Neural cell (in vitro differentiated cells): Measurements from ENCODE around the gene PROX1. TPM values are rescaled to one million over a fixed set of nuclear protein-coding genes. Genes with fewer than 3 reads are reported as not detected.

Experiments
- H2AFZ ChIP-seq: fragments of 200-600, 300-800 bp; sonication (generic), shearing (Covaris generic); 2 replicates; pipeline ENCODE4 v1.6.0; 2014; ENCODE audit warnings: low read depth, mild to moderate bottlenecking, antibody characterized with exemption, low read length, moderate library complexity
- H3F3A ChIP-seq: fragments of 200-600 bp; shearing (Covaris generic); 2 replicates; pipeline ENCODE4 v1.6.1; 2016; ENCODE audit warnings: mild to moderate bottlenecking, moderate library complexity, mixed read lengths, antibody characterized with exemption, low read length; ENCODE audit not compliant: insufficient read depth, poor library complexity, severe bottlenecking
- H3K27ac ChIP-seq: fragments of 200-600, 300-800 bp; sonication (generic), shearing (Covaris generic); 2 replicates; pipeline ENCODE4 v1.5.1; 2014; ENCODE audit warnings: mild to moderate bottlenecking, low read length, moderate library complexity
- H3K27me3 ChIP-seq: fragments of 300-800, 200-600 bp; sonication (generic), shearing (Covaris generic); 2 replicates; pipeline ENCODE4 v1.6.0; 2014; ENCODE audit warnings: mild to moderate bottlenecking, low read depth, low read length, moderate library complexity; ENCODE audit not compliant: insufficient read depth
- H3K36me3 ChIP-seq: fragments of 300-800, 200-600 bp; sonication (generic), shearing (Covaris generic); 2 replicates; pipeline ENCODE4 v1.5.1; 2014; ENCODE audit warnings: mild to moderate bottlenecking, antibody characterized with exemption, low read length, moderate library complexity; ENCODE audit not compliant: insufficient read depth
- H3K4me2 ChIP-seq: fragments of 300-800, 200-600 bp; sonication (generic), shearing (Covaris generic); 2 replicates; pipeline ENCODE4 v1.6.0; 2014; ENCODE audit warnings: mild to moderate bottlenecking, low read length
- H3K4me3 ChIP-seq: fragments of 300-800, 200-600 bp; sonication (generic), shearing (Covaris generic); 2 replicates; pipeline ENCODE4 v1.5.1; 2014; ENCODE audit warnings: mild to moderate bottlenecking, low read length, moderate library complexity
- H3K79me2 ChIP-seq: fragments of 200-600 bp; shearing (Covaris generic); replicated peaks from 2 replicates; pipeline ENCODE4 v1.6.0; 2014; ENCODE audit warnings: mild to moderate bottlenecking, low read length, moderate library complexity; ENCODE audit not compliant: insufficient read depth
- H3K9ac ChIP-seq: fragments of 300-800, 200-600 bp; sonication (generic), shearing (Covaris generic); 2 replicates; pipeline ENCODE4 v1.6.1; 2016; ENCODE audit warnings: mild to moderate bottlenecking, low read length, mixed read lengths
- H3K9me2 ChIP-seq: fragments of 200-600 bp; shearing (Covaris generic); 2 replicates; pipeline ENCODE4 v1.6.1; 2016; ENCODE audit warnings: mild to moderate bottlenecking, low read length, mixed read lengths; ENCODE audit not compliant: insufficient read depth
- H3K9me3 ChIP-seq: fragments of 200-600, 300-800 bp; sonication (generic), shearing (Covaris generic); 2 replicates; pipeline ENCODE4 v1.6.1; 2016; ENCODE audit warnings: mild to moderate bottlenecking, mixed run types, low read length, moderate library complexity, mixed read lengths
- H4K20me1 ChIP-seq: fragments of 200-600 bp; shearing (Covaris generic); 2 replicates; pipeline ENCODE4 v1.6.1; 2016; ENCODE audit warnings: mild to moderate bottlenecking, mixed run types; ENCODE audit not compliant: insufficient read depth
- EP300 ChIP-seq: fragments of 450-650 bp; conservative IDR thresholded peaks from 2 replicates; pipeline ENCODE4 v1.6.1; 2014; ENCODE audit warnings: antibody characterized with exemption, mild to moderate bottlenecking, moderate library complexity; ENCODE audit not compliant: poor library complexity, severe bottlenecking
- EZH2 ChIP-seq: fragments of 200-600, 300-800 bp; shearing (Covaris generic), sonication (generic); IDR thresholded peaks from 2 replicates; pipeline ENCODE4 v1.6.1; 2014; ENCODE audit warnings: antibody characterized with exemption, low read length, borderline replicate concordance, mild to moderate bottlenecking; ENCODE audit not compliant: insufficient read depth, poor library complexity, severe bottlenecking
- MXI1 ChIP-seq: fragments of 450-650 bp; conservative IDR thresholded peaks from 2 replicates; pipeline ENCODE4 v1.6.1; 2014; ENCODE audit warnings: antibody characterized with exemption, mild to moderate bottlenecking; ENCODE audit not compliant: poor library complexity, severe bottlenecking
- POLR2AphosphoS5 ChIP-seq: IDR thresholded peaks from 2 replicates; pipeline ENCODE4 v1.6.1; 2012
- RAD21 ChIP-seq: fragments of 450-650 bp; conservative IDR thresholded peaks from 2 replicates; pipeline ENCODE4 v1.6.1; 2014; ENCODE audit warnings: antibody characterized with exemption, mild to moderate bottlenecking, moderate library complexity
- SMC3 ChIP-seq: fragments of 450-650 bp; conservative IDR thresholded peaks from 2 replicates; pipeline ENCODE4 v1.6.1; 2014; ENCODE audit warnings: antibody characterized with exemption, mild to moderate bottlenecking, moderate library complexity; ENCODE audit not compliant: poor library complexity
- TAF1 ChIP-seq: IDR thresholded peaks from 2 replicates; pipeline ENCODE4 v1.6.1; 2012; ENCODE audit warnings: low read depth
- polyA plus RNA-seq: library from polyadenylated mRNA; depleted of rRNA; stranded (reverse); fragments of >200 nt; gene quantifications from 2 replicates; pipeline ENCODE4 v1.2.3, GENCODE V29; 2014
- TF ChIP-seq, protein P1 (sequence below): IDR thresholded peaks from 2 replicates; pipeline ENCODE4 v1.6.1; 2012; ENCODE audit warnings: borderline replicate concordance
- TF ChIP-seq, protein P2 (sequence below): fragments of 450-650 bp; IDR thresholded peaks from 2 replicates; pipeline ENCODE4 v1.5.1; 2014; ENCODE audit warnings: antibody characterized with exemption, mild to moderate bottlenecking, moderate library complexity; ENCODE audit not compliant: poor library complexity, severe bottlenecking

Gene PROX1
- polyA plus RNA-seq, 1 donor from 2014 or later, result 1.0 TPM

DNA sequence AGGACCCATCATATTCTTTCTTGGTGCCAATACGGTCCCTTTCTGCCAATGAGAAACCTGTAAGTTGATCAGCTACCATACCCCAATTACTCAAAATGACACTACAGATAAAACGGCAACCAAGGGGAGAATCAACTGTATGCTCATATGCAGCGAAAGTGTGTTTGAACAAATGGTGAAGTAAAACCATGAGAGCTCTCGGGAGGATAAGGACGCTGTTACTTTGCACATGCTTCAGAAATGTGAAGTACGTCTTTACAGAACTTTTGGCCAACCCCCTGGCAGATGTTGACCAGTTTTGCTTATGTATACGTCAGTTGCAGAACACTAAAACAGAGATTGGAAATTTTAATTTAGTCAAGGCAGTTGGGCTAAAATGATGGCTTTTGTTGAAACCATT is 79.6 kb downstream of the PROX1 start:
- TF ChIP-seq EP300 (no peak), TAF1 (no peak)
- TF ChIP-seq, protein P1, sequence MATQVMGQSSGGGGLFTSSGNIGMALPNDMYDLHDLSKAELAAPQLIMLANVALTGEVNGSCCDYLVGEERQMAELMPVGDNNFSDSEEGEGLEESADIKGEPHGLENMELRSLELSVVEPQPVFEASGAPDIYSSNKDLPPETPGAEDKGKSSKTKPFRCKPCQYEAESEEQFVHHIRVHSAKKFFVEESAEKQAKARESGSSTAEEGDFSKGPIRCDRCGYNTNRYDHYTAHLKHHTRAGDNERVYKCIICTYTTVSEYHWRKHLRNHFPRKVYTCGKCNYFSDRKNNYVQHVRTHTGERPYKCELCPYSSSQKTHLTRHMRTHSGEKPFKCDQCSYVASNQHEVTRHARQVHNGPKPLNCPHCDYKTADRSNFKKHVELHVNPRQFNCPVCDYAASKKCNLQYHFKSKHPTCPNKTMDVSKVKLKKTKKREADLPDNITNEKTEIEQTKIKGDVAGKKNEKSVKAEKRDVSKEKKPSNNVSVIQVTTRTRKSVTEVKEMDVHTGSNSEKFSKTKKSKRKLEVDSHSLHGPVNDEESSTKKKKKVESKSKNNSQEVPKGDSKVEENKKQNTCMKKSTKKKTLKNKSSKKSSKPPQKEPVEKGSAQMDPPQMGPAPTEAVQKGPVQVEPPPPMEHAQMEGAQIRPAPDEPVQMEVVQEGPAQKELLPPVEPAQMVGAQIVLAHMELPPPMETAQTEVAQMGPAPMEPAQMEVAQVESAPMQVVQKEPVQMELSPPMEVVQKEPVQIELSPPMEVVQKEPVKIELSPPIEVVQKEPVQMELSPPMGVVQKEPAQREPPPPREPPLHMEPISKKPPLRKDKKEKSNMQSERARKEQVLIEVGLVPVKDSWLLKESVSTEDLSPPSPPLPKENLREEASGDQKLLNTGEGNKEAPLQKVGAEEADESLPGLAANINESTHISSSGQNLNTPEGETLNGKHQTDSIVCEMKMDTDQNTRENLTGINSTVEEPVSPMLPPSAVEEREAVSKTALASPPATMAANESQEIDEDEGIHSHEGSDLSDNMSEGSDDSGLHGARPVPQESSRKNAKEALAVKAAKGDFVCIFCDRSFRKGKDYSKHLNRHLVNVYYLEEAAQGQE, result no peak

DNA sequence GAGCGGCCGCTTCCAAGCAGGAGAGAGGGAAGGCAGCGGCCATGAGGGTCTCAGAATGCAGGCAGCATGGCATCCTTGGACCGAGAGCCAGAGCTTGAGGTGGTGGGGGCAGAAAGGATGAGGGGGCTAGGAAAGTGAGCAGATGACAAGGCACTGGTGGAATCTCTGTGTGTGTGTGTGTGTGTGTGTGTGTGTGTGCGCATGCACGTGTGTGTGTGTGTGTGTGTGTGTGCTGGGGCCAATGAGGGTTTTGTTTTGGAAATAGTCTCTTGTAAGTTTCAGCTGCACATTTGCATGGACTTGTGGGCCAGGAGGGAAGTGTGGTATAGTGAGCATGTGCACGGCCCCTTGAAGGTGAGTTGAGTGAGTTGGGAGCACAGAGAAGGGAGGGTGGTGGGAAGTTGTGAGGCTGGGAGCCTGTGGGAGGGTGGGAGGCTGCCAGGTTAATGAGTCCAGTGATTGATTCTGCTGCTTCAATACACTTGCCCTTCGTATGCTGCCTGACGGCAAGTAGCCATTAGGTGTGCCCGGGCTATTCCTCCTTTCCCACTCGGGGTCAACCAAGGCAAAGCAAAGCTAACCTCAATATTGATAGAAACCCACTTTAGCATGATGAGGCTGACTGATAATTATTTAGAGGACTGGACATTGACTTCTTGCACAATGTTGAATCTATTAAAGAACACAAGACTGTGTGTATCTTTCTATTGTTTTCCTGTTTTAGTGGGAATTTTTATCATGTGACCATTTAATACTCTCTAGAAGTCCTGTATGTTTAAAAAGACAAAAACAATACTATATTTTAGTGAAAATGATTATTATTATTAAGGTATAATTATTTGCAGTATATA is 80.3 kb downstream of the PROX1 start:
- no peaks in the 10 kb centered on the region for H3K79me2 ChIP-seq
- no peak overlapping the region for H2AFZ ChIP-seq
- H3K9ac ChIP-seq, result no peak overlapping the region
- H3K27me3 ChIP-seq, result no peaks in the 10 kb centered on the region
- no peak overlapping the region for H3K4me3 ChIP-seq
- no peak for TF ChIP-seq SMC3
- TF ChIP-seq, protein P1, result no peak
- no peaks in the 10 kb centered on the region for H4K20me1 ChIP-seq
- H3K27ac ChIP-seq, result no peak overlapping the region
- H3K9me3 ChIP-seq, result no peaks in the 10 kb centered on the region
- no peaks in the 10 kb centered on the region for H3F3A ChIP-seq
- H3K36me3 ChIP-seq, result no peaks in the 10 kb centered on the region
- H3K4me2 ChIP-seq, result no peak overlapping the region
- no peaks in the 10 kb centered on the region for H3K9me2 ChIP-seq

More for the DNA sequence above, 79.6 kb downstream of the PROX1 start:
- H3K9ac ChIP-seq, result no peak overlapping the region
- no peaks in the 10 kb centered on the region for H3K9me3 ChIP-seq
- no peaks in the 10 kb centered on the region for H4K20me1 ChIP-seq
- no peaks in the 10 kb centered on the region for H3K9me2 ChIP-seq
- H3K27me3 ChIP-seq, result no peaks in the 10 kb centered on the region
- H3K79me2 ChIP-seq, result no peaks in the 10 kb centered on the region
- H2AFZ ChIP-seq, result no peak overlapping the region
- no peak overlapping the region for H3K27ac ChIP-seq
- no peaks in the 10 kb centered on the region for H3K36me3 ChIP-seq
- H3F3A ChIP-seq, result no peaks in the 10 kb centered on the region
- H3K4me3 ChIP-seq, result no peak overlapping the region
- no peak overlapping the region for H3K4me2 ChIP-seq

DNA sequence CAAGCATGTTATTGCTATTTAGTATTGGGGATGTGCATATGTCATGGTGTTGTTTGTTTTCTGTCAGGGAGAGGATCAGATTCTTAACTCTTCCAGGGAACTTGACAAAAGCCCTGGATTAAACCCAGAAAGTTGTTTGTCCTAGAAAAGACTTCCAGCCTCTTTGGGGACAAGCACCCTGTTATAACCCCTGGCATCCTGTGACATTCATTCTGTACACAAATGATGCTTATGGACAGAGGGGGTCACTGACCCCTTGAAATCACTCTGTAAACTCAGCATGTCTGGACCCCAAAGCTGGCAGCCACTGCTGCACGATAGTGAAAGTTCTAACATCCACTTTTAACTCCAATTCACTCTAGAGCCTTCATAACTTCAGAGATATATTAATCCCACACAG is 81.2 kb downstream of the PROX1 start:
- Histone ChIP-seq H3F3A (no peaks in the 10 kb centered on the region), H2AFZ (no peak overlapping the region), H3K4me2 (no peak overlapping the region), H3K9me3 (no peaks in the 10 kb centered on the region), H4K20me1 (no peaks in the 10 kb centered on the region), H3K9me2 (no peaks in the 10 kb centered on the region), H3K9ac (no peak overlapping the region), H3K79me2 (no peaks in the 10 kb centered on the region), H3K36me3 (no peaks in the 10 kb centered on the region), H3K27ac (no peak overlapping the region), H3K4me3 (no peak overlapping the region), H3K27me3 (no peaks in the 10 kb centered on the region)
- TF ChIP-seq EZH2, result no peak
- TF ChIP-seq SMC3, result no peak
- no peak for TF ChIP-seq POLR2AphosphoS5
- TF ChIP-seq, protein P1, result no peak
- no peak for TF ChIP-seq TAF1
- TF ChIP-seq RAD21, result no peak
- TF ChIP-seq MXI1, result no peak
- TF ChIP-seq, protein P2, sequence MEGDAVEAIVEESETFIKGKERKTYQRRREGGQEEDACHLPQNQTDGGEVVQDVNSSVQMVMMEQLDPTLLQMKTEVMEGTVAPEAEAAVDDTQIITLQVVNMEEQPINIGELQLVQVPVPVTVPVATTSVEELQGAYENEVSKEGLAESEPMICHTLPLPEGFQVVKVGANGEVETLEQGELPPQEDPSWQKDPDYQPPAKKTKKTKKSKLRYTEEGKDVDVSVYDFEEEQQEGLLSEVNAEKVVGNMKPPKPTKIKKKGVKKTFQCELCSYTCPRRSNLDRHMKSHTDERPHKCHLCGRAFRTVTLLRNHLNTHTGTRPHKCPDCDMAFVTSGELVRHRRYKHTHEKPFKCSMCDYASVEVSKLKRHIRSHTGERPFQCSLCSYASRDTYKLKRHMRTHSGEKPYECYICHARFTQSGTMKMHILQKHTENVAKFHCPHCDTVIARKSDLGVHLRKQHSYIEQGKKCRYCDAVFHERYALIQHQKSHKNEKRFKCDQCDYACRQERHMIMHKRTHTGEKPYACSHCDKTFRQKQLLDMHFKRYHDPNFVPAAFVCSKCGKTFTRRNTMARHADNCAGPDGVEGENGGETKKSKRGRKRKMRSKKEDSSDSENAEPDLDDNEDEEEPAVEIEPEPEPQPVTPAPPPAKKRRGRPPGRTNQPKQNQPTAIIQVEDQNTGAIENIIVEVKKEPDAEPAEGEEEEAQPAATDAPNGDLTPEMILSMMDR, result no peak
- no peak for TF ChIP-seq EP300
